Measurements from ENCODE around the gene HNRNPD.
"Not testable (repeated sequence)": the region's sequence is repeated elsewhere in the genome, so short reads cannot be mapped to it uniquely, and the experiment has no call there.

HNRNPD gene

GRCh38 chr4:82373816-82374625, at the start of gene HNRNPD:
HNRNPD (minus strand) TSS chr4:82373991; CDS start chr4:82373678, 313 bp downstream.
- DNase-seq (ENCODE audit: low read depth, low spot score): peak; percentile 99

- DNase-seq (ENCODE audit: low read depth, low spot score): no peak
Observed at GRCh38 chr4:82422616-82423015, 48.8 kb upstream of the HNRNPD start.

- DNase-seq (ENCODE audit: low read depth, low spot score): no peak
Observed at GRCh38 chr4:82421796-82422560, 48.2 kb upstream of the HNRNPD start.

GRCh38 chr4:82419451-82419850, 45.7 kb upstream of the HNRNPD start:
- no peak for DNase-seq (ENCODE audit: low read depth, low spot score)

GRCh38 chr4:82415922-82416365, 42.2 kb upstream of the HNRNPD start:
- DNase-seq (ENCODE audit: low read depth, low spot score): peak; percentile 46

GRCh38 chr4:82415061-82415460, 41.3 kb upstream of the HNRNPD start:
- not testable (repeated sequence) for DNase-seq (ENCODE audit: low read depth, low spot score)

- DNase-seq (ENCODE audit: low read depth, low spot score): no peak
Observed at GRCh38 chr4:82403725-82404124, 29.9 kb upstream of the HNRNPD start.

GRCh38 chr4:82402196-82402775, 28.5 kb upstream of the HNRNPD start:
- no peak for DNase-seq (ENCODE audit: low read depth, low spot score)

- no peak for DNase-seq (ENCODE audit: low read depth, low spot score)
Observed at GRCh38 chr4:82401600-82401999, 27.8 kb upstream of the HNRNPD start.

- DNase-seq (ENCODE audit: low read depth, low spot score): no peak
Observed at GRCh38 chr4:82398263-82398662, 24.5 kb upstream of the HNRNPD start.

GRCh38 chr4:82397527-82397926, 23.7 kb upstream of the HNRNPD start:
- DNase-seq (ENCODE audit: low read depth, low spot score): no peak

- DNase-seq (ENCODE audit: low read depth, low spot score): no peak
Observed at GRCh38 chr4:82394896-82395295, 21.1 kb upstream of the HNRNPD start.

GRCh38 chr4:82390061-82390460, 16.3 kb upstream of the HNRNPD start:
- DNase-seq (ENCODE audit: low read depth, low spot score): not testable (repeated sequence)

GRCh38 chr4:82388405-82388804, 14.6 kb upstream of the HNRNPD start:
- DNase-seq (ENCODE audit: low read depth, low spot score): no peak

GRCh38 chr4:82386312-82386711, 12.5 kb upstream of the HNRNPD start:
- DNase-seq (ENCODE audit: low read depth, low spot score): not testable (repeated sequence)

- DNase-seq (ENCODE audit: low read depth, low spot score): no peak
Observed at GRCh38 chr4:82382751-82383150, 9.0 kb upstream of the HNRNPD start.

GRCh38 chr4:82381661-82382296, 8.0 kb upstream of the HNRNPD start:
- no peak for DNase-seq (ENCODE audit: low read depth, low spot score)

- no peak for DNase-seq (ENCODE audit: low read depth, low spot score)
Observed at GRCh38 chr4:82381235-82381634, 7.4 kb upstream of the HNRNPD start.

GRCh38 chr4:82380831-82381230, 7.0 kb upstream of the HNRNPD start:
- no peak for DNase-seq (ENCODE audit: low read depth, low spot score)

- no peak for DNase-seq (ENCODE audit: low read depth, low spot score)
Observed at GRCh38 chr4:82380344-82380743, 6.6 kb upstream of the HNRNPD start.

- no peak for DNase-seq (ENCODE audit: low read depth, low spot score)
Observed at GRCh38 chr4:82376109-82376508, 2.3 kb upstream of the HNRNPD start.

- DNase-seq (ENCODE audit: low read depth, low spot score): no peak
Observed at GRCh38 chr4:82373486-82373815, 340 bp downstream of the HNRNPD start.

All from astrocyte of the hippocampus (primary cell).